ENCODE results near the gene MYO18B. TPM values are rescaled to one million over a fixed set of nuclear protein-coding genes. Genes with fewer than 3 reads are reported as not detected.

The MYO18B gene
- total RNA-seq, 2 experiments from 2014 or later, result 0.11 to 0.22 TPM

GRCh38 chr22:25845985-25846745, 104.2 kb downstream of the MYO18B start:
- H3K4me1 ChIP-seq (ENCODE audit: insufficient read depth, low read length), result no peaks in the 10 kb centered on the region
- H3K27ac Mint-ChIP-seq, result no peak overlapping the region
- H3K4me3 ChIP-seq (ENCODE audit: low read length), result no peak overlapping the region
- H3K9me3 ChIP-seq (ENCODE audit: control insufficient read depth in 1 of 2, insufficient read depth in 1 of 2, low read length in 2 of 2), result peaks cover 0 to 4% of the 10 kb centered on the region in 2 experiments
- no peaks in the 10 kb centered on the region for H3K36me3 Mint-ChIP-seq (ENCODE audit: low read depth)
- no peaks in the 10 kb centered on the region for H3K9me3 Mint-ChIP-seq
- ATAC-seq (ENCODE audit: poor library complexity) (no peak), DNase-seq (no peak)
- CTCF ChIA-PET, result no interaction called here
- no peaks in the 10 kb centered on the region for H3K4me1 Mint-ChIP-seq (ENCODE audit: low read depth)
- peaks cover 10% of the 10 kb centered on the region for H3K27me3 Mint-ChIP-seq
- POLR2A ChIA-PET, result no interaction called here
- H3K36me3 ChIP-seq (ENCODE audit: insufficient read depth, low read length), result no peaks in the 10 kb centered on the region
- no peaks in the 10 kb centered on the region for H3K27me3 ChIP-seq (ENCODE audit: control insufficient read depth in 1 of 2, insufficient read depth in 2 of 2, low read length in 2 of 2)
- no peak overlapping the region for H3K4me3 Mint-ChIP-seq
- no peak for TF ChIP-seq CTCF (IDR thresholded peaks at IDR 0.05)
- no peak overlapping the region for H3K27ac ChIP-seq (ENCODE audit: low read depth in 1 of 2, low read length in 2 of 2)
- intact Hi-C loops (cut with DNase I, micrococcal nuclease), result no loop called here

- peaks cover 13% of the 10 kb centered on the region for H3K27me3 Mint-ChIP-seq
- no peaks in the 10 kb centered on the region for H3K36me3 ChIP-seq (ENCODE audit: insufficient read depth, low read length)
- H3K4me1 ChIP-seq (ENCODE audit: insufficient read depth, low read length), result no peaks in the 10 kb centered on the region
- no peak overlapping the region for H3K4me3 ChIP-seq (ENCODE audit: low read length)
- DNase-seq, result no peak
- H3K9me3 ChIP-seq (ENCODE audit: control insufficient read depth in 1 of 2, insufficient read depth in 1 of 2, low read length in 2 of 2), result peaks cover 0 to 4% of the 10 kb centered on the region in 2 experiments
- ChIA-PET CTCF (no interaction called here), POLR2A (no interaction called here)
- no peaks in the 10 kb centered on the region for H3K9me3 Mint-ChIP-seq
- no peak overlapping the region for H3K27ac ChIP-seq (ENCODE audit: low read depth in 1 of 2, low read length in 2 of 2)
- TF ChIP-seq CTCF (IDR thresholded peaks at IDR 0.05), result no peak
- H3K4me3 Mint-ChIP-seq, result no peak overlapping the region
- no peak for ATAC-seq (ENCODE audit: poor library complexity)
- no peaks in the 10 kb centered on the region for H3K4me1 Mint-ChIP-seq (ENCODE audit: low read depth)
- H3K27me3 ChIP-seq (ENCODE audit: control insufficient read depth in 1 of 2, insufficient read depth in 2 of 2, low read length in 2 of 2), result peaks cover 0 to 4% of the 10 kb centered on the region in 2 experiments
- H3K36me3 Mint-ChIP-seq (ENCODE audit: low read depth), result no peaks in the 10 kb centered on the region
- H3K27ac Mint-ChIP-seq, result no peak overlapping the region
- intact Hi-C loops (cut with DNase I, micrococcal nuclease), result no loop called here
Observed at GRCh38 chr22:25847451-25847850, 105.5 kb downstream of the MYO18B start.

GRCh38 chr22:25848954-25849353, 107.0 kb downstream of the MYO18B start:
- Mint-ChIP-seq H3K9me3 (no peaks in the 10 kb centered on the region), H3K27me3 (peaks cover 13% of the 10 kb centered on the region), H3K4me1 (ENCODE audit: low read depth) (no peaks in the 10 kb centered on the region), H3K27ac (no peak overlapping the region), H3K36me3 (ENCODE audit: low read depth) (no peaks in the 10 kb centered on the region), H3K4me3 (no peak overlapping the region)
- peaks cover 0 to 4% of the 10 kb centered on the region in 2 experiments for H3K27me3 ChIP-seq (ENCODE audit: control insufficient read depth in 1 of 2, insufficient read depth in 2 of 2, low read length in 2 of 2)
- no peak for TF ChIP-seq CTCF (IDR thresholded peaks at IDR 0.05)
- H3K4me3 ChIP-seq (ENCODE audit: low read length), result no peak overlapping the region
- ATAC-seq (ENCODE audit: poor library complexity), result no peak
- no peak for DNase-seq
- POLR2A ChIA-PET, result no interaction called here
- CTCF ChIA-PET, result no interaction called here
- intact Hi-C loops (cut with DNase I, micrococcal nuclease), result no loop called here
- H3K9me3 ChIP-seq (ENCODE audit: control insufficient read depth in 1 of 2, insufficient read depth in 1 of 2, low read length in 2 of 2), result no peaks in the 10 kb centered on the region
- H3K27ac ChIP-seq (ENCODE audit: low read depth in 1 of 2, low read length in 2 of 2), result no peak overlapping the region
- no peaks in the 10 kb centered on the region for H3K4me1 ChIP-seq (ENCODE audit: insufficient read depth, low read length)
- no peaks in the 10 kb centered on the region for H3K36me3 ChIP-seq (ENCODE audit: insufficient read depth, low read length)

Data from CD4-positive, alpha-beta T cell (primary cell).